KMS-11 (cell line): Measurements from ENCODE around the gene RAP1GAP2.

Experiments
- H2AFZ ChIP-seq: fragments of 200-600 bp; sonication (generic); 2 replicates; pipeline ENCODE4 v1.6.1; 2016; ENCODE audit warnings: antibody characterized with exemption, mixed run types, low read depth
- H3K27ac ChIP-seq: fragments of 200-600 bp; sonication (generic); 2 replicates; pipeline ENCODE4 v1.6.1; 2016; ENCODE audit warnings: mild to moderate bottlenecking, mixed run types
- H3K27me3 ChIP-seq: fragments of 200-600 bp; sonication (generic); 2 replicates; pipeline ENCODE4 v1.6.1; 2017; ENCODE audit warnings: mild to moderate bottlenecking, low read depth, mixed run types, moderate library complexity; ENCODE audit not compliant: insufficient read depth
- H3K36me3 ChIP-seq: fragments of 200-600 bp; sonication (generic); 2 replicates; pipeline ENCODE4 v1.6.1; 2017; ENCODE audit warnings: mild to moderate bottlenecking, mixed run types; ENCODE audit not compliant: insufficient read depth
- H3K4me1 ChIP-seq: fragments of 200-600 bp; sonication (generic); 2 replicates; pipeline ENCODE4 v1.6.1; 2016; ENCODE audit warnings: mild to moderate bottlenecking, low read depth, mixed run types; ENCODE audit not compliant: poor library complexity, severe bottlenecking
- H3K4me2 ChIP-seq: fragments of 200-600 bp; sonication (generic); 2 replicates; pipeline ENCODE4 v1.7.0; 2016; ENCODE audit warnings: mild to moderate bottlenecking, mixed run types
- H3K4me3 ChIP-seq: fragments of 200-600 bp; sonication (generic); IDR thresholded peaks from 2 replicates; pipeline ENCODE4 v1.6.1; 2017; ENCODE audit warnings: low read depth, low read length, mixed read lengths; ENCODE audit not compliant: insufficient read depth
- H3K79me2 ChIP-seq: fragments of 200-600 bp; sonication (generic); 2 replicates; pipeline ENCODE4 v1.6.1; 2016; ENCODE audit warnings: low read depth, mixed run types; ENCODE audit not compliant: insufficient read depth
- H3K9ac ChIP-seq: fragments of 200-600 bp; sonication (generic); 2 replicates; pipeline ENCODE4 v1.6.1; 2016; ENCODE audit warnings: mild to moderate bottlenecking, mixed run types
- H4K20me1 ChIP-seq: fragments of 200-600 bp; sonication (generic); 2 replicates; pipeline ENCODE4 v1.6.1; 2016; ENCODE audit warnings: mild to moderate bottlenecking, mixed run types; ENCODE audit not compliant: insufficient read depth
- CTCF ChIP-seq: fragments of 200-600 bp; sonication (generic); conservative IDR thresholded peaks from 2 replicates; pipeline ENCODE4 v1.6.1; 2017; ENCODE audit warnings: low read depth, mild to moderate bottlenecking, antibody characterized with exemption, low read length, moderate library complexity, mixed read lengths

RAP1GAP2 gene

GRCh38 chr17:2751491-2751890 is 44.7 kb upstream of the RAP1GAP2 start:
- Histone ChIP-seq H4K20me1 (no peaks in the 10 kb centered on the region), H2AFZ (no peak overlapping the region), H3K27ac (no peak overlapping the region), H3K9ac (no peak overlapping the region), H3K4me3 (no peak overlapping the region), H3K27me3 (peaks cover 24% of the 10 kb centered on the region; the same call in 1 of the 2 replicates), H3K4me2 (no peak overlapping the region), H3K79me2 (no peaks in the 10 kb centered on the region), H3K36me3 (no peaks in the 10 kb centered on the region), H3K4me1 (no peaks in the 10 kb centered on the region)
- no peak for TF ChIP-seq CTCF

GRCh38 chr17:2755891-2756724 is 40.1 kb upstream of the RAP1GAP2 start:
- H3K27ac ChIP-seq = no peak overlapping the region
- H3K79me2 ChIP-seq = no peaks in the 10 kb centered on the region
- H3K4me3 ChIP-seq = no peak overlapping the region
- no peaks in the 10 kb centered on the region for H4K20me1 ChIP-seq
- H3K36me3 ChIP-seq = no peaks in the 10 kb centered on the region
- H3K4me2 ChIP-seq = no peak overlapping the region
- no peaks in the 10 kb centered on the region for H3K4me1 ChIP-seq
- H3K27me3 ChIP-seq = peaks cover 5% of the 10 kb centered on the region; the same call in 1 of the 2 replicates
- no peak overlapping the region for H2AFZ ChIP-seq
- no peak for TF ChIP-seq CTCF
- H3K9ac ChIP-seq = no peak overlapping the region

GRCh38 chr17:2758870-2759269 is 37.4 kb upstream of the RAP1GAP2 start:
- no peak overlapping the region for H3K9ac ChIP-seq
- no peaks in the 10 kb centered on the region for H3K36me3 ChIP-seq
- H3K4me1 ChIP-seq = no peaks in the 10 kb centered on the region
- no peak overlapping the region for H3K4me3 ChIP-seq
- H4K20me1 ChIP-seq = no peaks in the 10 kb centered on the region
- H3K27ac ChIP-seq = no peak overlapping the region
- H2AFZ ChIP-seq = no peak overlapping the region
- peaks cover 14% of the 10 kb centered on the region; the same call in 1 of the 2 replicates for H3K27me3 ChIP-seq
- H3K79me2 ChIP-seq = no peaks in the 10 kb centered on the region
- no peak for TF ChIP-seq CTCF
- H3K4me2 ChIP-seq = no peak overlapping the region

GRCh38 chr17:2770129-2770528 is 26.1 kb upstream of the RAP1GAP2 start:
- H3K36me3 ChIP-seq = no peaks in the 10 kb centered on the region
- H3K4me1 ChIP-seq = no peaks in the 10 kb centered on the region
- no peak overlapping the region for H2AFZ ChIP-seq
- H3K9ac ChIP-seq = no peak overlapping the region
- no peak for TF ChIP-seq CTCF
- H4K20me1 ChIP-seq = no peaks in the 10 kb centered on the region
- H3K79me2 ChIP-seq = no peaks in the 10 kb centered on the region
- no peak overlapping the region for H3K4me3 ChIP-seq
- peaks cover 42% of the 10 kb centered on the region; the same call in 1 of the 2 replicates for H3K27me3 ChIP-seq
- H3K4me2 ChIP-seq = no peak overlapping the region
- H3K27ac ChIP-seq = no peak overlapping the region
